ENCODE measurements around the gene MAFB.

MAFB gene

GRCh38 chr20:40698744-40699143 lies 9.7 kb upstream of the MAFB start:
- no peak for DNase-seq

- DNase-seq, result no peak
Observed at GRCh38 chr20:40698281-40698680, 9.2 kb upstream of the MAFB start.

- DNase-seq, result no peak
Observed at GRCh38 chr20:40697541-40697940, 8.5 kb upstream of the MAFB start.

DNA sequence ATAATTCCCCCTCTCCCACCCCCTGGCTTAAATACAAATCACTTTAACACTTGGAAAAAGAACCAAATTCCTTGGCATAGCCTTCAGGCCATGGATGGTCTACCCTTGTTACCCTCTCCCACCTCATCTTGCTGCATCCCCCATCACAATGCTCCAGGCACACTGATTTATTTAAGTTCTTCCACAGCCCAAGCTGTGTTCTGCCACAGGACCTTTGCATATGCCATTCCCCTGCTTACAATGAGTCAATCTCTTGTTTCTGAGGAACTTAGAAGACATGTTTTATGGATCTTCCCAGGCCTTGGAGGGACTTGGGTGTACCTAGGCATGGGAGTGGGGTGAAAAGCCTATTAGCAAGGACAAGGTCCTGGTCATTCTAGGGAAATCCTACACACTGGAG lies 6.2 kb upstream of the MAFB start:
- DNase-seq, result no peak

GRCh38 chr20:40694246-40694645 lies 5.2 kb upstream of the MAFB start:
- no peak for DNase-seq

- no peak for DNase-seq
Observed at GRCh38 chr20:40692240-40693011, 3.4 kb upstream of the MAFB start.

- DNase-seq, result no peak
Observed at GRCh38 chr20:40691566-40692239, 2.7 kb upstream of the MAFB start.

- no peak for DNase-seq
Observed at GRCh38 chr20:40690836-40691565, 2.0 kb upstream of the MAFB start.

- peak; percentile 60 for DNase-seq
Observed at GRCh38 chr20:40689943-40690835, 1.2 kb upstream of the MAFB start.

DNA sequence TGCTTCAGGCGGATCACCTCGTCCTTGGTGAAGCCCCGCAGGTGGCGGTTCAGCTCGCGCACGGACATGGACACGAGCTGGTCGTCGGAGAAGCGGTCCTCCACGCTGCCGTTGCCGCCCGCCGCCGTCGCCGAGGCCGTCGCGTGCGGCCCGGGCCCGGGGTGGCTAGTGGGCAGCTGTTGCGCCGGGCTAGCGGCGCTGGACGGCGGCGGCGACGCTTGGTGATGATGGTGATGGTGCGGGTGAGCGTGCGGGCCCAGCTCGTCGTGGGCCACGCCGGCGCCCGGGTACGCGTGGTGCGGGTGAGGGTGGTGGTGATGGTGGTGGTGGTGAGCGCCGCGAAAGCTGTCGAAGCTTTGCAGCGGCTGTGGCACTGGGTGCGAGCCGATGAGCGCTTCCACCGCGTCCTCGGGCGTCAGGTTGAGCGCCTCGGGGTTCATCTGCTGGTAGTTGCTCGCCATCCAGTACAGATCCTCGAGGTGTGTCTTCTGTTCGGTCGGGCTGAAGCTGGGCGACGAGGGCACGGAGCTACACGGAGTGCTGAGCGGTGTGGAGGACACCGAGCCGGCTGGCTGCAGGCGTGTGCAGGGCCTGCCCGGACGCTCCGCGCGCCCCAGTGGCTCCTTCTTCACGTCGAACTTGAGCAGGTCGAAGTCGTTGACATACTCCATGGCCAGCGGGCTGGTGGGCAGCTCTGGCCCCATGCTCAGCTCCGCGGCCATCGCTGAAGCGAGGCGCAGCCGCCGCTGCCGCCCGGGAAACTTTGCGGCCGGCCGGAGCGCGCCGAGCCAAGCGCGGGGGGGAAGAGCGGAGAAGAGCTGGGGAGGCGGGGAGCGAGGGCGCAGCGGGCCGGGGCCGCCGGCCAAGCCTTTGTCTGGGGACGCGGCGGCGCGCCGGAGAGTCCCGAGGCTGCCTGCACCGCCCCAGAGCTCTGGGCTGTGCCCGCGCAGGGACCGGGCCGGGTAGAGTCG lies 622 bp downstream of the MAFB start:
- DNase-seq, result no peak

DNA sequence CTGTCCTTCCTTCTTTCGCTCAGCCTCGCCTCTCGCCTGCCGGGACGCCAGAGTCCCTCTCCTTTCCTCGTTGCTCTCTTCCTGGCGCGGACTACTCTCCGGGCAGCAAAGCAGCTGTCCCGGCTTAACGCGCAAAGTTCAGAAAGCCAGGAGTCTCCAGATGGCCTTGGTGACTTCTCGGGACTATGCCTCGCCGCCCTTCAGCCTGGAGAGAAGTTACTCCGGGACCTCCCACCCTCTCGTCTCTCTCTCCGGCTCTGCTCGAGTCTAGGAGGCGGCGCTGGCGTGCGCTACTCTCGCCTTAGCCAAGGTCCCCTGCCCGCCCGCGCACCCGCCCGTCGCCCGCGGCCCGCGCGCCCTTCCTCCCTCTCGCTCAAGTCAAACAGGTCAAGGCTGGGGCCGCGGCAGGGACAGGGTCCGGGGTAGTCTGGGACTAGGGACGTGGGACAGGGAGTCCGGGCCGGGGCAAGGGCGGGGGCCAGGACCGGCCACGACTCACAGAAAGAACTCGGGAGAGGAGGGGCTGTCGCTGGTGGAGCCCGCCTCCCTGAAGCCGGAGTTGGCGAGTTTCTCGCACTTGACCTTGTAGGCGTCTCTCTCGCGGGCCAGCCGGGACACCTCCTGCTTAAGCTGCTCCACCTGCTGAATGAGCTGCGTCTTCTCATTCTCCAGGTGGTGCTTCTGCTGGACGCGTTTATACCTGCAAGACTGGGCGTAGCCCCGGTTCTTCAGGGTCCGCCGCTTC lies 1.5 kb downstream of the MAFB start:
- DNase-seq, result no peak

DNA sequence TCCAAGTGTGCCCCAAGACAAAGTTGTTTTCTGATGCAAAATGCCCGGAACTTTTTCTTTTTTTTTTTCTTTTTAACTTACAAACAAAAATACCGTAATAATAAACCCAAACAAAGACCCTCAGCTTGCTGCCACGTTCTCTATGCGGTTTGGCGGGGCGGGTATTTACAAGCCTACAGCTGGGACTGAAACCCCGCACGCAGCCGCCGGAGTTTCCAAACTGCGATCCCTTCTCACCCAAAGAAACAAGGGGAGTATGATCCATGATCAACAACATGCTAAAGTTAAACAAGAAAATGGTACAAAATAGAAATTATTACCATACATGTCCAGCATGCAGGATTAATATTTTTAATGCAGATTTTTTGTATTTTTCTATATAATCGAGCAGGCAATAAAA lies 2.1 kb downstream of the MAFB start:
- DNase-seq, result no peak

DNA sequence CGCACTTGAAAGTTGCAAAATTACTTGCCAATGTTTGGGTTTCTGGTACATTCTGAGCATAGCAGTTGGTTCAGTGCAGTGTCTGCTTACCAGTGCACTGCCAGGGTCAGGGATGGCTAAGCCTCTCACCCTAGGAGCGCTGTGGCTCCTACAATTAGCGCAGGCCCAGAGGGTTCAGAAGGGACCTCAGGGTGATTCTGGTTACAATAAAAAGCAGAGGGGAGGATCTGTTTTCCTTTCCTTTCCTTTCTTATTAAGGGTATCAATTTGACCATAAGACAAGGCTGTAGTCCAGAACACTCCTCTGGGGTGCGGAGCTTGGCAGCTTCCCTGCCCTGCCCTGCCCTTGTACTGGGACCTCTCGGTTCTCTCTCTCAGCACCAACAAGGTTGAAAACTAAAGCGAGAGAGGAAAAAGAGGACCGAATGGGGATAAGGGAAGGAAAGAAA lies 2.6 kb downstream of the MAFB start:
- no peak for DNase-seq

DNA sequence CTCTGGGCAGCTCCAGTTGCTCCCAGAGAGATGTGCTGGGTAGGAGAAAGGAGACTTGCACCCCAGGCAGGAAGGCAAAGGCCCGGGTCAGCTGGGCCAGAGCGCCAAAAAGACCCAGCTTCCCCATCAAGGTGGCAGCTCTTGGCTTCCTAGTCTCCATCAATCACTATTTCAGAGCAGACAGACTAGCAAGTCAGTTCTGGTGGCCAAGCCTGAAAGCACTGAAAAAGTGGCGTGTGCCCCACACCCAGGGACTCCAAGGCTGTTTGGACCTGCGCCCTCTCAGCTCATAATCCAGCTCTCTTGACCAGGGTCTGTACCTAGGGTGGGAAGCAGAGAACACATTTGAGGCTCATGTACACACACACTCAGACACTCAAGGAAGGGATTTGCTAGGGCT lies 3.7 kb downstream of the MAFB start:
- DNase-seq, result no peak

- no peak for DNase-seq
Observed at GRCh38 chr20:40683894-40684268, 5.2 kb downstream of the MAFB start.

- no peak for DNase-seq
Observed at GRCh38 chr20:40683221-40683893, 5.7 kb downstream of the MAFB start.

DNA sequence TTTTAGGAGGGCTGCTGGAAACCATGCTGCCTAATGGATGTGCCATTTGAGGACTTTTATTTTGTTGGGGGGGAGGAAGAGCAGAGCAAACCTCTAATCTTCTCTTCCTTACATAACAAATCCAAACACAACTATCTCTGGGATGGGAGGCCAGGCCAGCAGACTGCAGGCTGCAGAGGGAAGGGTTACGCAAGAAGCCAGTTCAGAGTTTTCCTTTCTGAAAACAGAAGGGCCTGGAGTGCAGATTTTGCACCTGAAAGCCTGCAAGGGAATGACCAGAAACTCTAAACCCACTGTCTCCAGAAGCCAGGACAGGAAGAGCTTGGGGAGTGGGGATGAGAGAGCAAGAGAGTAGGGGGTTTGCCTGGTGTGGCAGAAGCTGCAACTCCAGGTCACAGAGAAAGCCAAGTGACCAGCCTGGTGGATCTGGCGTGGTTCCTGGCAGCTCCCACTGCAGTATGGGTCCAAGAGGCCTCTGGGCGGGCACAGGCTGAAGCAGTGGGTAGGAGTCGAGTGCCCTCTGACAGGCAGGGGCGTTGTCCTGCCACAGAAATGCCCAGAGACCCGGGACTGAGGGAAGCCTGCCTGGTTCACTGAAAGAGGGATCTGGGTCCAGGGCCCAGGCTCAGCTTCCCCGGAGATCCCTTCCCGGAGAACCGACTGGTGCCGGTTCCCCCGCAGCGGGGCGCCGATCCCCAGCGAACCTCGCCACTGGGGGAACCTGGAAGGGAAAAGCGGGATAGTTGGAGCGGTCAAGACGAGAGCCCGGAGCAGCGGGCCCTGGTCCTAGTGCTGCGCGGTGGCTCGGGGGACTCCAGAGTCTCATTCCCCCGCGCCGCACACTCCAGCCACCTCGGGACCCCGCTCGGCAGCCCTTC lies 6.7 kb downstream of the MAFB start:
- no peak for DNase-seq

DNA sequence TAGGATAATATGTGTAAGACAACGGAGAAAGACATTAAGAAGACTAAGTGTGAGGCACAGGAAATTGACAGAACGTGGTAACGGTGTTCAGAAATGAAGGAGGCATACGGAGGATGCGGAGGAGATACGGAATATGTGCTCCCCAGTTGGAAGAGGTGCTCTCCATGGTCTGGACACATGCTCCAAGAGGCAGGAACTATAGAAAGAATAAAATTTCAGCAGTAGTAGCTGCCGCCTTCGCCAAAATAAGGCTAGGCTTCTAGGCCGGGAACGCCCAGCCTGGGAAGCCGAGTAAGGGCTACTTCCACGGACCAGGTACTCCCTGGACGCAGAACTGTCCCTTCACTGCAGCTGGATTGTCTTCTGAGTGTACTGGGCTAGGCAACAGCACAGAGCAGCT lies 7.4 kb downstream of the MAFB start:
- no peak for DNase-seq

DNA sequence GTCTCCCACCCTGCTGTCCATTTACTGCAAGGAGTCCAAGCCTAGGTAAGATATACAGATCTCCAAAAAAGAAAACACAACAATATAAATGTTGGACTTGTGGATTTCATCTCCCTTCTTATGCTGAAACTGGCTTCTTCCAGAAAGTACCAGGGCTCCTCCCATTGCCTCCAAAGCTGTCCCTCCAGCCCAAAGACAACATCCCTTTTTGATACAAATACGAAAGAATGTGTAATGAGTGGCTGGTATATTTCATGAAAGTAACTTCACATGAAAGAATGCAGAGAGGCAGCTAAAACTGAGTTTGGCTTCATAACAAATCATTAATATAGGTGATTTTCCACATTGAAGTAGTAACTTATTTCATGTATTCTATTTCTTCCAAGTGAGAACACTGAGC lies 7.9 kb downstream of the MAFB start:
- DNase-seq, result no peak
